ENCODE measurements around the gene RMND1.

Gene RMND1

GRCh38 chr6:151483994-151484393 is 32.1 kb upstream of the RMND1 start:
- Histone ChIP-seq H3K4ac (ENCODE audit: low read depth, low read length) (no peak overlapping the region), H3K4me2 (ENCODE audit: low read length) (no peak overlapping the region), H3K79me1 (ENCODE audit: low read length) (no peaks in the 10 kb centered on the region), H3K79me2 (ENCODE audit: control insufficient read depth, insufficient read depth, low read length) (no peaks in the 10 kb centered on the region), H3K18ac (ENCODE audit: low read length) (no peak overlapping the region), H4K5ac (ENCODE audit: low read length) (no peak overlapping the region), H3K9ac (ENCODE audit: low read length) (no peak overlapping the region), H3K27me3 (ENCODE audit: insufficient read depth, low read length, poor library complexity) (no peaks in the 10 kb centered on the region), H2AK5ac (ENCODE audit: low read length) (no peak overlapping the region), H2BK15ac (replicated peaks; ENCODE audit: low read depth) (no peak overlapping the region), H3K23ac (ENCODE audit: low read length) (no peak overlapping the region), H2BK5ac (ENCODE audit: low read length) (no peak overlapping the region), H3K4me3 (ENCODE audit: low read length) (no peak overlapping the region), H3K27ac (ENCODE audit: low read depth, low read length) (no peak overlapping the region), H3K36me3 (ENCODE audit: control insufficient read depth, insufficient read depth, low read length) (no peaks in the 10 kb centered on the region), H2BK120ac (ENCODE audit: low read depth, low read length) (no peak overlapping the region), H4K8ac (ENCODE audit: low read depth, low read length) (no peak overlapping the region), H3K56ac (ENCODE audit: low read length) (no peak overlapping the region), H3K4me1 (ENCODE audit: control insufficient read depth, low read depth, low read length) (no peaks in the 10 kb centered on the region)
- no peak for DNase-seq

GRCh38 chr6:151482290-151482689 is 30.4 kb upstream of the RMND1 start:
- no peak overlapping the region for H4K5ac ChIP-seq (ENCODE audit: low read length)
- no peaks in the 10 kb centered on the region for H3K4me1 ChIP-seq (ENCODE audit: control insufficient read depth, low read depth, low read length)
- H3K23ac ChIP-seq (ENCODE audit: low read length): no peak overlapping the region
- no peak overlapping the region for H2BK120ac ChIP-seq (ENCODE audit: low read depth, low read length)
- no peaks in the 10 kb centered on the region for H3K27me3 ChIP-seq (ENCODE audit: insufficient read depth, low read length, poor library complexity)
- no peak overlapping the region for H3K56ac ChIP-seq (ENCODE audit: low read length)
- no peak overlapping the region for H3K4ac ChIP-seq (ENCODE audit: low read depth, low read length)
- no peaks in the 10 kb centered on the region for H3K79me1 ChIP-seq (ENCODE audit: low read length)
- no peak overlapping the region for H2BK5ac ChIP-seq (ENCODE audit: low read length)
- H3K36me3 ChIP-seq (ENCODE audit: control insufficient read depth, insufficient read depth, low read length): no peaks in the 10 kb centered on the region
- H3K4me3 ChIP-seq (ENCODE audit: low read length): no peak overlapping the region
- H3K4me2 ChIP-seq (ENCODE audit: low read length): no peak overlapping the region
- no peaks in the 10 kb centered on the region for H3K79me2 ChIP-seq (ENCODE audit: control insufficient read depth, insufficient read depth, low read length)
- H2BK15ac ChIP-seq (replicated peaks; ENCODE audit: low read depth): no peak overlapping the region
- H3K27ac ChIP-seq (ENCODE audit: low read depth, low read length): no peak overlapping the region
- no peak overlapping the region for H2AK5ac ChIP-seq (ENCODE audit: low read length)
- H3K9ac ChIP-seq (ENCODE audit: low read length): no peak overlapping the region
- WGBS (ENCODE audit: extremely low coverage, insufficient coverage, low lambda C conversion rate): no CpG with 5 or more reads among the region's 5 CpGs
- H4K8ac ChIP-seq (ENCODE audit: low read depth, low read length): no peak overlapping the region
- no peak overlapping the region for H3K18ac ChIP-seq (ENCODE audit: low read length)
- DNase-seq: no peak

- Histone ChIP-seq H3K9ac (ENCODE audit: low read length) (no peak overlapping the region), H2BK5ac (ENCODE audit: low read length) (no peak overlapping the region), H4K5ac (ENCODE audit: low read length) (no peak overlapping the region), H3K56ac (ENCODE audit: low read length) (no peak overlapping the region), H3K79me2 (ENCODE audit: control insufficient read depth, insufficient read depth, low read length) (no peaks in the 10 kb centered on the region), H3K18ac (ENCODE audit: low read length) (no peak overlapping the region), H3K4ac (ENCODE audit: low read depth, low read length) (no peak overlapping the region), H2BK15ac (replicated peaks; ENCODE audit: low read depth) (no peak overlapping the region), H3K27me3 (ENCODE audit: insufficient read depth, low read length, poor library complexity) (no peaks in the 10 kb centered on the region), H3K4me1 (ENCODE audit: control insufficient read depth, low read depth, low read length) (no peaks in the 10 kb centered on the region), H2AK5ac (ENCODE audit: low read length) (no peak overlapping the region), H3K36me3 (ENCODE audit: control insufficient read depth, insufficient read depth, low read length) (no peaks in the 10 kb centered on the region), H3K23ac (ENCODE audit: low read length) (no peak overlapping the region), H3K4me3 (ENCODE audit: low read length) (no peak overlapping the region), H3K79me1 (ENCODE audit: low read length) (no peaks in the 10 kb centered on the region), H3K4me2 (ENCODE audit: low read length) (no peak overlapping the region), H2BK120ac (ENCODE audit: low read depth, low read length) (no peak overlapping the region), H3K27ac (ENCODE audit: low read depth, low read length) (no peak overlapping the region), H4K8ac (ENCODE audit: low read depth, low read length) (no peak overlapping the region)
- DNase-seq: no peak
These were observed 29.9 kb upstream of the RMND1 start for GRCh38 chr6:151481786-151482185.

GRCh38 chr6:151478670-151479069 is 26.7 kb upstream of the RMND1 start:
- Histone ChIP-seq H2BK5ac (ENCODE audit: low read length) (no peak overlapping the region), H3K4ac (ENCODE audit: low read depth, low read length) (no peak overlapping the region), H3K79me2 (ENCODE audit: control insufficient read depth, insufficient read depth, low read length) (no peaks in the 10 kb centered on the region), H2BK120ac (ENCODE audit: low read depth, low read length) (no peak overlapping the region), H3K36me3 (ENCODE audit: control insufficient read depth, insufficient read depth, low read length) (no peaks in the 10 kb centered on the region), H3K18ac (ENCODE audit: low read length) (no peak overlapping the region), H4K5ac (ENCODE audit: low read length) (no peak overlapping the region), H3K23ac (ENCODE audit: low read length) (no peak overlapping the region), H3K27me3 (ENCODE audit: insufficient read depth, low read length, poor library complexity) (no peaks in the 10 kb centered on the region), H3K4me3 (ENCODE audit: low read length) (no peak overlapping the region), H3K56ac (ENCODE audit: low read length) (no peak overlapping the region), H2AK5ac (ENCODE audit: low read length) (no peak overlapping the region), H2BK15ac (replicated peaks; ENCODE audit: low read depth) (no peak overlapping the region), H4K8ac (ENCODE audit: low read depth, low read length) (no peak overlapping the region), H3K27ac (ENCODE audit: low read depth, low read length) (no peak overlapping the region), H3K4me1 (ENCODE audit: control insufficient read depth, low read depth, low read length) (no peaks in the 10 kb centered on the region), H3K9ac (ENCODE audit: low read length) (no peak overlapping the region), H3K79me1 (ENCODE audit: low read length) (no peaks in the 10 kb centered on the region), H3K4me2 (ENCODE audit: low read length) (no peak overlapping the region)
- no CpG with 5 or more reads among the region's 6 CpGs for WGBS (ENCODE audit: extremely low coverage, insufficient coverage, low lambda C conversion rate)
- no peak for DNase-seq

- no peak overlapping the region for H3K9ac ChIP-seq (ENCODE audit: low read length)
- H3K4me3 ChIP-seq (ENCODE audit: low read length): no peak overlapping the region
- no peaks in the 10 kb centered on the region for H3K36me3 ChIP-seq (ENCODE audit: control insufficient read depth, insufficient read depth, low read length)
- H2BK15ac ChIP-seq (replicated peaks; ENCODE audit: low read depth): no peak overlapping the region
- H3K18ac ChIP-seq (ENCODE audit: low read length): no peak overlapping the region
- H3K27me3 ChIP-seq (ENCODE audit: insufficient read depth, low read length, poor library complexity): no peaks in the 10 kb centered on the region
- H4K5ac ChIP-seq (ENCODE audit: low read length): no peak overlapping the region
- no peak overlapping the region for H3K27ac ChIP-seq (ENCODE audit: low read depth, low read length)
- H3K79me1 ChIP-seq (ENCODE audit: low read length): no peaks in the 10 kb centered on the region
- no peak overlapping the region for H3K23ac ChIP-seq (ENCODE audit: low read length)
- H2AK5ac ChIP-seq (ENCODE audit: low read length): no peak overlapping the region
- no peak overlapping the region for H4K8ac ChIP-seq (ENCODE audit: low read depth, low read length)
- H3K4me1 ChIP-seq (ENCODE audit: control insufficient read depth, low read depth, low read length): no peaks in the 10 kb centered on the region
- H2BK5ac ChIP-seq (ENCODE audit: low read length): no peak overlapping the region
- H3K56ac ChIP-seq (ENCODE audit: low read length): no peak overlapping the region
- no peaks in the 10 kb centered on the region for H3K79me2 ChIP-seq (ENCODE audit: control insufficient read depth, insufficient read depth, low read length)
- DNase-seq: no peak
- H2BK120ac ChIP-seq (ENCODE audit: low read depth, low read length): no peak overlapping the region
- H3K4me2 ChIP-seq (ENCODE audit: low read length): no peak overlapping the region
- WGBS (ENCODE audit: extremely low coverage, insufficient coverage, low lambda C conversion rate): no CpG with 5 or more reads among the region's 12 CpGs
- no peak overlapping the region for H3K4ac ChIP-seq (ENCODE audit: low read depth, low read length)
These were observed 25.8 kb upstream of the RMND1 start for GRCh38 chr6:151477726-151478125.

- no peak overlapping the region for H3K18ac ChIP-seq (ENCODE audit: low read length)
- no peak overlapping the region for H4K5ac ChIP-seq (ENCODE audit: low read length)
- H3K4me1 ChIP-seq (ENCODE audit: control insufficient read depth, low read depth, low read length): no peaks in the 10 kb centered on the region
- H2AK5ac ChIP-seq (ENCODE audit: low read length): no peak overlapping the region
- H3K4ac ChIP-seq (ENCODE audit: low read depth, low read length): no peak overlapping the region
- no peak overlapping the region for H3K4me2 ChIP-seq (ENCODE audit: low read length)
- H4K8ac ChIP-seq (ENCODE audit: low read depth, low read length): no peak overlapping the region
- H3K4me3 ChIP-seq (ENCODE audit: low read length): no peak overlapping the region
- no peaks in the 10 kb centered on the region for H3K36me3 ChIP-seq (ENCODE audit: control insufficient read depth, insufficient read depth, low read length)
- H3K27me3 ChIP-seq (ENCODE audit: insufficient read depth, low read length, poor library complexity): no peaks in the 10 kb centered on the region
- no peak overlapping the region for H3K9ac ChIP-seq (ENCODE audit: low read length)
- peak overlapping the region; percentile 60 for H3K56ac ChIP-seq (ENCODE audit: low read length)
- H3K79me2 ChIP-seq (ENCODE audit: control insufficient read depth, insufficient read depth, low read length): no peaks in the 10 kb centered on the region
- H3K79me1 ChIP-seq (ENCODE audit: low read length): no peaks in the 10 kb centered on the region
- no peak overlapping the region for H2BK5ac ChIP-seq (ENCODE audit: low read length)
- H2BK15ac ChIP-seq (replicated peaks; ENCODE audit: low read depth): no peak overlapping the region
- peak; percentile 80 for DNase-seq
- no peak overlapping the region for H3K23ac ChIP-seq (ENCODE audit: low read length)
- no CpG with 5 or more reads among the region's 16 CpGs for WGBS (ENCODE audit: extremely low coverage, insufficient coverage, low lambda C conversion rate)
- no peak overlapping the region for H3K27ac ChIP-seq (ENCODE audit: low read depth, low read length)
- H2BK120ac ChIP-seq (ENCODE audit: low read depth, low read length): no peak overlapping the region
These were observed 24.0 kb upstream of the RMND1 start for GRCh38 chr6:151475653-151476523.
